Measurements from ENCODE around the gene ADAMTS12. TPM values are rescaled to one million over a fixed set of nuclear protein-coding genes. Genes with fewer than 3 reads are reported as not detected.

ADAMTS12 gene
- total RNA-seq, 2 donors from 2014 or later, result 2.3 to 8.9 TPM

GRCh38 chr5:33639474-33639873, 252.3 kb downstream of the ADAMTS12 start:
- H3K27me3 ChIP-seq, result no peaks in the 10 kb centered on the region
- 68 to 75% methylated on average over 7 of the region's 7 CpGs for WGBS, 2 donors
- no peak overlapping the region for H3K4me3 ChIP-seq
- no peak for TF ChIP-seq CTCF (IDR thresholded peaks at IDR 0.05)
- TF ChIP-seq POLR2A (IDR thresholded peaks at IDR 0.05), result no peak
- no peak for ATAC-seq
- H3K27ac ChIP-seq, result no peak overlapping the region
- DNase-seq, result no peak
- no peaks in the 10 kb centered on the region for H3K9me3 ChIP-seq
- no peaks in the 10 kb centered on the region for H3K4me1 ChIP-seq
- intact Hi-C loops (cut with DNase I), result no loop called here
- H3K36me3 ChIP-seq (replicated peaks in 1 of 2; ENCODE audit: insufficient read depth in 1 of 2, low read depth in 2 of 2), result no peaks in the 10 kb centered on the region

GRCh38 chr5:33637011-33637410, 254.8 kb downstream of the ADAMTS12 start:
- H3K27me3 ChIP-seq, result no peaks in the 10 kb centered on the region
- H3K4me3 ChIP-seq, result no peak overlapping the region
- H3K36me3 ChIP-seq (replicated peaks in 1 of 2; ENCODE audit: insufficient read depth in 1 of 2, low read depth in 2 of 2), result no peaks in the 10 kb centered on the region
- 42 to 63% methylated on average over 3 of the region's 3 CpGs for WGBS, 2 donors
- H3K9me3 ChIP-seq, result no peaks in the 10 kb centered on the region
- no peak for DNase-seq
- TF ChIP-seq POLR2A (IDR thresholded peaks at IDR 0.05), result no peak
- no peak for TF ChIP-seq CTCF (IDR thresholded peaks at IDR 0.05)
- ATAC-seq, result no peak
- no peaks in the 10 kb centered on the region for H3K4me1 ChIP-seq
- intact Hi-C loops (cut with DNase I), result no loop called here
- H3K27ac ChIP-seq, result no peak overlapping the region

- Histone ChIP-seq H3K4me1 (no peaks in the 10 kb centered on the region), H3K9me3 (no peaks in the 10 kb centered on the region), H3K36me3 (replicated peaks in 1 of 2; ENCODE audit: insufficient read depth in 1 of 2, low read depth in 2 of 2) (no peaks in the 10 kb centered on the region), H3K4me3 (no peak overlapping the region), H3K27ac (no peak overlapping the region), H3K27me3 (no peaks in the 10 kb centered on the region)
- WGBS, 2 donors, result 22 to 29% methylated on average over 3 of the region's 3 CpGs
- ATAC-seq (no peak), DNase-seq (no peak)
- intact Hi-C loops (cut with DNase I), result no loop called here
- no peak for TF ChIP-seq POLR2A (IDR thresholded peaks at IDR 0.05)
- no peak for TF ChIP-seq CTCF (IDR thresholded peaks at IDR 0.05)
Observed at GRCh38 chr5:33635582-33635981, 256.2 kb downstream of the ADAMTS12 start.

- no peaks in the 10 kb centered on the region for H3K27me3 ChIP-seq
- 83 to 91% methylated on average over 2 of the region's 2 CpGs for WGBS, 2 donors
- no peak overlapping the region for H3K27ac ChIP-seq
- H3K4me1 ChIP-seq, result no peaks in the 10 kb centered on the region
- no peaks in the 10 kb centered on the region for H3K36me3 ChIP-seq (replicated peaks in 1 of 2; ENCODE audit: insufficient read depth in 1 of 2, low read depth in 2 of 2)
- TF ChIP-seq POLR2A (IDR thresholded peaks at IDR 0.05), result no peak
- TF ChIP-seq CTCF (IDR thresholded peaks at IDR 0.05), result no peak
- no peak for DNase-seq
- no peak overlapping the region for H3K4me3 ChIP-seq
- ATAC-seq, result no peak
- H3K9me3 ChIP-seq, result no peaks in the 10 kb centered on the region
- intact Hi-C loops (cut with DNase I), result no loop called here
Observed at GRCh38 chr5:33633699-33634098, 258.1 kb downstream of the ADAMTS12 start.

GRCh38 chr5:33631786-33632185, 260.0 kb downstream of the ADAMTS12 start:
- no peaks in the 10 kb centered on the region for H3K9me3 ChIP-seq
- WGBS, 2 donors, result 56 to 69% methylated on average over 1 of the region's 1 CpG
- H3K36me3 ChIP-seq (replicated peaks in 1 of 2; ENCODE audit: insufficient read depth in 1 of 2, low read depth in 2 of 2), result no peaks in the 10 kb centered on the region
- no peak overlapping the region for H3K27ac ChIP-seq
- H3K4me3 ChIP-seq, result no peak overlapping the region
- DNase-seq, result no peak
- H3K4me1 ChIP-seq, result no peaks in the 10 kb centered on the region
- H3K27me3 ChIP-seq, result no peaks in the 10 kb centered on the region
- intact Hi-C loops (cut with DNase I), result no loop called here
- TF ChIP-seq POLR2A (IDR thresholded peaks at IDR 0.05) (no peak), CTCF (IDR thresholded peaks at IDR 0.05) (no peak)
- ATAC-seq, result no peak

Measured in body of pancreas (tissue), 4 donors.